Stomach (tissue), 9 donors: ENCODE data around the gene ALDH16A1. TPM values are rescaled to one million over a fixed set of nuclear protein-coding genes. Genes with fewer than 3 reads are reported as not detected.
A peak's percentile ranks its signal among the peaks of the same experiment; 100 is the strongest.
"Not testable (repeated sequence)": the region's sequence is repeated elsewhere in the genome, so short reads cannot be mapped to it uniquely, and the experiment has no call there.

Experiments
- DNase-seq, 2 donors: peaks; one replicate each; pipeline versions ENCODE4 v3.0.0 to v3.0.0-alpha.2; 2013 to 2019
- H3K27ac ChIP-seq, 5 donors: fragments of 200-600 bp in 4 of 5; sonication (generic) in 4 of 5; one replicate each; pipeline ENCODE4 v1.5.1; 2013 to 2019; ENCODE audit warnings: mild to moderate bottlenecking in 1 of 5, moderate library complexity in 1 of 5
- H3K27me3 ChIP-seq, 3 donors: fragments of 200-600 bp; sonication (generic); one replicate each; pipeline ENCODE4 v1.5.1; 2017 to 2019; ENCODE audit warnings: mixed run types in 1 of 3
- H3K36me3 ChIP-seq, 4 donors: fragments of 200-600 bp; sonication (generic); 1 replicate in 3 of 4; 2 replicates in 1 of 4; pipeline ENCODE4 v1.5.1; 2016 to 2019
- H3K4me1 ChIP-seq, 4 donors: fragments of 200-600 bp; sonication (generic); one replicate each; pipeline ENCODE4 v1.5.1; 2016 to 2019
- H3K4me3 ChIP-seq, 4 donors: fragments of 200-600 bp; sonication (generic) in 3 of 4; one replicate each; pipeline ENCODE4 v1.5.1; 2016 to 2019; ENCODE audit warnings: mild to moderate bottlenecking in 1 of 4
- H3K9me3 ChIP-seq, 4 donors: fragments of 200-600 bp; sonication (generic); one replicate each; pipeline ENCODE4 v1.5.1; 2016 to 2019
- CTCF ChIP-seq, 7 experiments: fragments of 450-650 bp in 4 of 7; fragments of 200-600 bp in 3 of 7; sonication (generic) in 3 of 7; IDR thresholded peaks; one replicate each; pipeline ENCODE4 v1.5.1; 2016 to 2019; ENCODE audit warnings: antibody characterized with exemption in 7 of 7, control low read depth in 2 of 7, mild to moderate bottlenecking in 1 of 7
- EP300 ChIP-seq: sonication (generic); formaldehyde crosslinking; IDR thresholded peaks from one replicate; pipeline ENCODE4 v1.6.1; 2017; ENCODE audit warnings: antibody characterized with exemption
- POLR2A ChIP-seq, 4 donors: fragments of 450-650 bp; IDR thresholded peaks; one replicate each; pipeline ENCODE4 v1.6.1; 2016; ENCODE audit warnings: antibody characterized with exemption in 4 of 4, control low read depth in 2 of 4, mild to moderate bottlenecking in 1 of 4, moderate library complexity in 1 of 4
- POLR2AphosphoS5 ChIP-seq, 3 donors: sonication (generic); formaldehyde crosslinking; IDR thresholded peaks; one replicate each; pipeline ENCODE4 v1.6.1; 2016; ENCODE audit warnings: antibody characterized with exemption in 3 of 3
- WGBS, 5 donors: extraction: QIAGEN DNeasy Blood & Tissue Kit in 3 of 5; methylation state at CpG; one replicate each; pipeline versions ENCODE4 v1.1.5 to v1.1.7; 2013 to 2018; 5-methylcytosine and 5-hydroxymethylcytosine counted together
- intact Hi-C: fragments of 100-400 bp; cut with DNase I; formaldehyde crosslinking; loops from one replicate; pipeline ENCODE4 v1.15.1; 2023; ENCODE audit warnings: low total_unique reads
- polyA plus RNA-seq, 3 donors: library from polyadenylated mRNA; stranded (reverse); fragments of 200-250 nt; gene quantifications; one replicate each; pipeline ENCODE4 v1.2.3, GENCODE V29; 2013
- total RNA-seq, 5 donors: library from RNA; depleted of rRNA; stranded (reverse); fragments of >200 nt; gene quantifications; one replicate each; pipeline versions ENCODE4 v1.1.0 to v1.2.3, GENCODE V29; 2014 to 2016
- donor health status: healthy with polysubstance abuse.
- donor health status: Bipolar disorder and iron deficiency.
- donor health status: healthy.

Gene ALDH16A1
- total and polyA plus RNA-seq, 8 donors: 27.9 to 198 (median 42.5) TPM

GRCh38 chr19:49469828-49470614, 17.0 kb downstream of the ALDH16A1 start:
- H3K27me3 ChIP-seq: no peaks in the 10 kb centered on the region
- DNase-seq: peak; percentile 40 to 71
- H3K9me3 ChIP-seq: no peaks in the 10 kb centered on the region
- 67 to 84% (median 73%) methylated on average over 19 to 25 of the region's 25 CpGs for WGBS, 5 donors
- TF ChIP-seq POLR2A (IDR thresholded peaks at IDR 0.05): no peak
- TF ChIP-seq CTCF (IDR thresholded peaks at IDR 0.05): no peak
- TF ChIP-seq EP300: no peak
- TF ChIP-seq POLR2AphosphoS5 (IDR thresholded peaks at IDR 0.05): no peak
- intact Hi-C loops: no loop called here
- peak overlapping the region; percentile 19 to 74 (median 69) for H3K27ac ChIP-seq
- H3K4me3 ChIP-seq: no peak overlapping the region
- peaks cover 0 to 49% (median 37%) of the 10 kb centered on the region in 4 donors for H3K36me3 ChIP-seq
- peaks cover 6 to 42% (median 31%) of the 10 kb centered on the region in 4 donors for H3K4me1 ChIP-seq

GRCh38 chr19:49470615-49470978, 17.6 kb downstream of the ALDH16A1 start:
- intact Hi-C loops: no loop called here
- WGBS, 5 donors: 70 to 78% (median 76%) methylated on average over 6 to 8 of the region's 8 CpGs
- Histone ChIP-seq H3K4me3 (no peak overlapping the region), H3K27me3 (no peaks in the 10 kb centered on the region), H3K9me3 (no peaks in the 10 kb centered on the region), H3K27ac (peak overlapping the region in 2 of 5 donors; percentile 69), H3K36me3 (peaks cover 0 to 43% (median 31%) of the 10 kb centered on the region in 4 donors), H3K4me1 (peaks cover 6 to 48% (median 37%) of the 10 kb centered on the region in 4 donors)
- DNase-seq: peak in 1 of 2 donors; percentile 17
- TF ChIP-seq CTCF (IDR thresholded peaks at IDR 0.05): no peak
- no peak for TF ChIP-seq POLR2AphosphoS5 (IDR thresholded peaks at IDR 0.05)
- no peak for TF ChIP-seq POLR2A (IDR thresholded peaks at IDR 0.05)
- no peak for TF ChIP-seq EP300

- no peaks in the 10 kb centered on the region for H3K27me3 ChIP-seq
- H3K27ac ChIP-seq: peak overlapping the region in 1 of 5 donors; percentile 32
- intact Hi-C loops: no loop called here
- H3K9me3 ChIP-seq: no peaks in the 10 kb centered on the region
- TF ChIP-seq POLR2AphosphoS5 (IDR thresholded peaks at IDR 0.05) (no peak), CTCF (IDR thresholded peaks at IDR 0.05) (no peak), POLR2A (IDR thresholded peaks at IDR 0.05) (no peak), EP300 (no peak)
- no peak overlapping the region for H3K4me3 ChIP-seq
- H3K36me3 ChIP-seq: peaks cover 0 to 21% (median 10%) of the 10 kb centered on the region in 4 donors
- peak in 1 of 2 donors; percentile 12 for DNase-seq
- H3K4me1 ChIP-seq: peaks cover 6 to 57% (median 41%) of the 10 kb centered on the region in 4 donors
- 60 to 76% (median 70%) methylated on average over 9 of the region's 9 CpGs for WGBS, 5 donors
Measured at GRCh38 chr19:49472936-49473335, 19.9 kb downstream of the ALDH16A1 start.

- Histone ChIP-seq H3K4me1 (peaks cover 6 to 58% (median 39%) of the 10 kb centered on the region in 4 donors), H3K4me3 (peak overlapping the region; percentile 67 to 89 (median 70)), H3K27ac (peak overlapping the region; percentile 46 to 92 (median 88)), H3K36me3 (peaks cover 0 to 16% (median 8%) of the 10 kb centered on the region in 4 donors)
- H3K27me3 ChIP-seq, DNase-seq, H3K9me3 ChIP-seq, intact Hi-C loops: not testable (repeated sequence)
- 66 to 71% (median 69%) methylated on average over 9 of the region's 9 CpGs for WGBS, 5 donors
Measured at GRCh38 chr19:49473501-49473867, 20.5 kb downstream of the ALDH16A1 start.
